ENCODE data around the gene SEPTIN10.
A peak's percentile ranks its signal among the peaks of the same experiment; 100 is the strongest.

The SEPTIN10 gene

DNA sequence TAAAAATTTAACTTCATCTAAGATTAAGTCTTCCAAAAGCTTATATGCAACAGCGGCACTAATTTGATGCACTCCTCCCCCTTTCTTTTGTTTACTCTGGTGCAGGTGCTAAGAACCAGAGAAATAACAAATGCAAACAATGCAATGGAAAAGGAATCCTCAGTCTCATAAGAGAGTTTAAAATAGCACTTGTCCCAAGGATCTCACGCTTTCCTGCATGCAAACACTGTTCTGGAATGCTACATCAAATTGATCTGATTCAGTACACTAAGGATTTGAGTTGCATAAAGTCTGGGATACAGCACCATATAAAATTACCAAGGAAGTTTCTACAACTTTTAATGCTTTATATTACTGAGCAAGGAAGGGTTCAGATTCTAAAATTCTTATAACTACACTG, 50.5 kb downstream of the SEPTIN10 start:
- H3K9ac ChIP-seq (ENCODE audit: insufficient read length): no peak overlapping the region
- peaks cover 19% of the 10 kb centered on the region for H3K36me3 ChIP-seq (ENCODE audit: insufficient read depth, low read length)
- TF ChIP-seq FOXP2 (optimal IDR thresholded peaks at IDR 0.05; ENCODE audit: control extremely low read depth, extremely low read length, insufficient read depth) (no peak), EZH2 (IDR thresholded peaks at IDR 0.05) (no peak), POLR2AphosphoS5 (IDR thresholded peaks at IDR 0.05; ENCODE audit: borderline replicate concordance, low read depth, low read length) (no peak)
- H3K27ac ChIP-seq: no peak overlapping the region
- no peak for DNase-seq (ENCODE audit: low read depth, low spot score)
- H3K4me3 ChIP-seq: no peak overlapping the region
- H3K9me3 ChIP-seq (ENCODE audit: low read depth, low read length): no peaks in the 10 kb centered on the region

DNA sequence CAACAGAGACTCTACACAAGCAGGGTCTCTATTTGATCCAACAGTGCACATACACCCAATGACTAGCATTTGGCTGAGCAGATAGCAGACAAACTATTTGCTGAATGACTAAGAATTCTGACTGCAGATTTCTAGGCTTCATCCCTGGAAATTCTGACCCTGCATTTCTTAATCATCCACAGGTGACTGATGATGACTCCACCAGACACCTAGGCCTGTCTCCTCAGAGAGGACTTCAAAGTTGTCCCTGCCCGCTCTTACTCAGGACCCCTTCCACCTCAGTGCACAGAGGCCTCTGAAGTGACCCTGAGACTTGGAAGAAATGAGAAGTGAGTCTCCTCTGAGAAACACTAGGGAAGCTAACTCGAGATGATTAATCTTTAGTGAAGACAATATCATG, 51.3 kb downstream of the SEPTIN10 start:
- H3K36me3 ChIP-seq (ENCODE audit: insufficient read depth, low read length): peaks cover 22% of the 10 kb centered on the region
- no peak for DNase-seq (ENCODE audit: low read depth, low spot score)

DNA sequence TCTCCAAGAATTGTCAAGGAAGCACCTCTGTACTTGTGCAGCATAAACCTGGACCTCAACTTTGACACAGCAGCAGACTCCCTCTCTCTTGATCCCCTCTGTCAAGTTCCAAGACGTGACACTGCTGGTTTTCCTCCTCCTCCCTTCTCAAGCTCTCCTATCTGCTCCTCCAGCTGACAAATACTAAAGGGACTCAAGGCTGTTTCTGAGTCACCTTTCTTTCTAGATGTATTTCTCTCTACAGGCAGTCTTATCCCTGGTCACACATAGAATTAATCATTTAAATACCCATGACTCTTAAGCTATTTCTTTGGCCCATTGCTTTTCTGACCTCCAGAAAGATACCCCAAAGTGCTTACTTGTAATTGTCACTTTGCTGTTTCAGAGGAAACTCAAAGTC, 53.5 kb downstream of the SEPTIN10 start:
- DNase-seq (ENCODE audit: low read depth, low spot score): no peak
- Histone ChIP-seq H3K4me3 (no peak overlapping the region), H3K9ac (ENCODE audit: insufficient read length) (no peak overlapping the region), H3K36me3 (ENCODE audit: insufficient read depth, low read length) (peaks cover 11% of the 10 kb centered on the region), H3K9me3 (ENCODE audit: low read depth, low read length) (no peaks in the 10 kb centered on the region), H3K27ac (no peak overlapping the region)
- TF ChIP-seq FOXP2 (optimal IDR thresholded peaks at IDR 0.05; ENCODE audit: control extremely low read depth, extremely low read length, insufficient read depth) (no peak), POLR2AphosphoS5 (IDR thresholded peaks at IDR 0.05; ENCODE audit: borderline replicate concordance, low read depth, low read length) (no peak), EZH2 (IDR thresholded peaks at IDR 0.05) (no peak)

More for the DNA sequence above, 51.3 kb downstream of the SEPTIN10 start:
- H3K9ac ChIP-seq (ENCODE audit: insufficient read length): no peak overlapping the region
- no peak for TF ChIP-seq POLR2AphosphoS5 (IDR thresholded peaks at IDR 0.05; ENCODE audit: borderline replicate concordance, low read depth, low read length)
- TF ChIP-seq EZH2 (IDR thresholded peaks at IDR 0.05): no peak
- no peak overlapping the region for H3K27ac ChIP-seq
- no peaks in the 10 kb centered on the region for H3K9me3 ChIP-seq (ENCODE audit: low read depth, low read length)
- H3K4me3 ChIP-seq: no peak overlapping the region

DNA sequence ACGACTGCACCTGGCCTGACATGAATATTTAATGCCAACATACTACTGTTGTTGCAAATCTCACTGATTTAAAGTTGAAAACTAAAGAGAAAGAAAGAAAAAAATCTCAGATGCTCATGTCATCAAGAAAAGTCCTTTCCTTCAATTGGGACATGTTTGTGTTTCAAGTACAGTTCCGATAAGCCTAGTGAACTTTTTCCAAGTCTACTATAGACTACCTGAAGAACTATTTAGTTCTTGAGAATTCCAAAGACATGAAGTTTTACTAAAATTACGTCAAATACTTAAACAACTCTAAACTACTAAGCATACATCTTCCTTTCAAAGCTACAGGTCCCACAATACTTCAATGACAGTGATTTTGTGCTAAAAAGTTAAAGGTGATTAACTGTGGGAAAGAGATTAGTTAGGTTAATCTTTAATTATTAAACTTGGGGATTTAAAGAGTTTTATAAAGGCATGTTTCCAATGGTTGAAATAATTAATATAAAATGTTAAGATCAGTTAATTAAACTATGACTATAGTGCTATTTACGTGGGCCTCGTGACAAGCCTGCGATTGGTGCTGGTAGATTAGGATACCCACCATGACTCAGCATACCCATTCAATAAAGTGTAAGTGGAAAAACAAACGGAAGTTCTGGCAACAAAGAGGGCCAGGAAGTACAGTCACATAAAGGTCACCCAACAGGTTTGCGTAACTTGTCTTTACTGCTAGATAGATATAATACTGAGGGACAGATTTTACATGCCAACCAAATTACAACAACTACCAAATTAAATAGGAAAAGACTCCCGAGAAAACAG, 55.5 kb downstream of the SEPTIN10 start:
- Histone ChIP-seq H3K36me3 (ENCODE audit: insufficient read depth, low read length) (peaks cover 8% of the 10 kb centered on the region), H3K27ac (peak overlapping the region; percentile 54; the same call in 1 of the 2 replicates), H3K9ac (ENCODE audit: insufficient read length) (no peak overlapping the region), H3K9me3 (ENCODE audit: low read depth, low read length) (no peaks in the 10 kb centered on the region), H3K4me3 (no peak overlapping the region)
- no peak for TF ChIP-seq POLR2AphosphoS5 (IDR thresholded peaks at IDR 0.05; ENCODE audit: borderline replicate concordance, low read depth, low read length)
- TF ChIP-seq FOXP2 (optimal IDR thresholded peaks at IDR 0.05; ENCODE audit: control extremely low read depth, extremely low read length, insufficient read depth): no peak
- TF ChIP-seq EZH2 (IDR thresholded peaks at IDR 0.05): no peak
- DNase-seq (ENCODE audit: low read depth, low spot score): no peak

DNA sequence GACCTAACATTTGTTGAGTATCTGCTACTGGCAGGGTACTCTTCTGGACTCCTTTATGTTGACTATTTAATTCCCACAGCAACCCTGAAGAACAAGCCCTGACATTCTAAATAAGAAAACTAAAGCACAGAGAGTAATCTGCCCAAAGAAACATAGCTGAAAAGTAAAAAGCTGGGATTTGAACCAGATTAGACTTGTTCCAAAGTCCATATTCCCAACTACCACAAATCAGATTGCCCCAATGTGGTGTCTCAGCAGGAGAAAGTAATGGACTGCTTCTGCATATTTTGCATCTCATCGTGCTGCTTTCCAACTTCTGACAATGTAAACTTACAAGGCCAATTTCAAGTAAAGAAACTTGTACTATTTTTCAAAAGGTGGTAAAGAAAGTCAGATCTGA, 56.5 kb downstream of the SEPTIN10 start:
- no peak for TF ChIP-seq FOXP2 (optimal IDR thresholded peaks at IDR 0.05; ENCODE audit: control extremely low read depth, extremely low read length, insufficient read depth)
- no peak for TF ChIP-seq EZH2 (IDR thresholded peaks at IDR 0.05)
- TF ChIP-seq POLR2AphosphoS5 (IDR thresholded peaks at IDR 0.05; ENCODE audit: borderline replicate concordance, low read depth, low read length): no peak
- H3K4me3 ChIP-seq: no peak overlapping the region
- H3K27ac ChIP-seq: no peak overlapping the region
- DNase-seq (ENCODE audit: low read depth, low spot score): no peak
- peaks cover 9% of the 10 kb centered on the region for H3K36me3 ChIP-seq (ENCODE audit: insufficient read depth, low read length)
- H3K9ac ChIP-seq (ENCODE audit: insufficient read length): no peak overlapping the region
- no peaks in the 10 kb centered on the region for H3K9me3 ChIP-seq (ENCODE audit: low read depth, low read length)

DNA sequence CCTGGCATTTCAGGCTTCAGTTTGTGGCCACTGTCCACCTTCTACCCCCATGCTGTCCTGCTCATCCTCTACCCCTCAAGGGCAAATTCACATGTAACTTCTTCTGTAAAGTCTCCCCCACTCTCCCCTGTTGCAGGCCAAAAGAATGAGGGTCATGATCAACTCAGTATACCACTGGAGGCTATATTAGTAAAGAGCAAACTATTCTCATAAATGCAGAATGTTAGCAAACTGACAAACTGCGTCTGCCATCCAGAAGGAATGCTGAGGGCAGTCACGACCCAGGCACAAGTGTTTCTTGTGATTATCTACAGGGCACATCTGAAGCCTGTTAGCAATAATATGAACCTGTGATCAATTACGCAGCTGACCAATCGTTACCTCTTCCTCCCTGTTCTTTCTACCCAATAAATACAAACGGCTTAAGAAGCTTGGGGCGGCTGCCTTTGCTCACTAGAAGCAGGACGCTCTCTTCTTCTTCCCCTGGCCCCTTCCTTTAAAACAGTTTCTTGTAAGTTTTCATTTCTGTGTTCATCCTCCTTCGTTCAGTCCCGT, 58.3 kb downstream of the SEPTIN10 start:
- Histone ChIP-seq H3K27ac (no peak overlapping the region), H3K9ac (ENCODE audit: insufficient read length) (no peak overlapping the region), H3K9me3 (ENCODE audit: low read depth, low read length) (no peaks in the 10 kb centered on the region), H3K36me3 (ENCODE audit: insufficient read depth, low read length) (peaks cover 12% of the 10 kb centered on the region), H3K4me3 (no peak overlapping the region)
- DNase-seq (ENCODE audit: low read depth, low spot score): no peak
- TF ChIP-seq FOXP2 (optimal IDR thresholded peaks at IDR 0.05; ENCODE audit: control extremely low read depth, extremely low read length, insufficient read depth) (no peak), POLR2AphosphoS5 (IDR thresholded peaks at IDR 0.05; ENCODE audit: borderline replicate concordance, low read depth, low read length) (no peak), EZH2 (IDR thresholded peaks at IDR 0.05) (no peak)

DNA sequence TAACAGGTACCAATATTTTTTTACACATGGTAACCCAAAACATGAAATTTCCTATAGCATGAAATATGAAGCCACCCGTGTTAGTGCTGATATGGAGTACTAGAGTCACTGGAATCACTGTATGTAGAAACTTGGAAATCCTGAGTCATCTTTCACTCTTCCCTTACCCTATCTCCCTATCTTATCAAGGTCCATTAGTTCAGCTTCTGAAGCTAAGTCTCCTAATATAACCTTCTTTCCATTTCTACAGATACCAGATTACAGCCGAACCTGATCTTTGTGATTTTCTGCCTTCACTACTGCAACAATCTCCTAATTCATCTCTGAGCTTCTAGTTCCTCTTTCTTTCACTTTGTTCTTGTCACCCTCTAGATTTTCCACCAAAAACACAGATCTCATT, 59.0 kb downstream of the SEPTIN10 start:
- peaks cover 12% of the 10 kb centered on the region for H3K36me3 ChIP-seq (ENCODE audit: insufficient read depth, low read length)
- no peak overlapping the region for H3K4me3 ChIP-seq
- no peak overlapping the region for H3K27ac ChIP-seq
- no peak overlapping the region for H3K9ac ChIP-seq (ENCODE audit: insufficient read length)
- TF ChIP-seq POLR2AphosphoS5 (IDR thresholded peaks at IDR 0.05; ENCODE audit: borderline replicate concordance, low read depth, low read length): no peak
- TF ChIP-seq EZH2 (IDR thresholded peaks at IDR 0.05): no peak
- no peak for DNase-seq (ENCODE audit: low read depth, low spot score)
- no peaks in the 10 kb centered on the region for H3K9me3 ChIP-seq (ENCODE audit: low read depth, low read length)

DNA sequence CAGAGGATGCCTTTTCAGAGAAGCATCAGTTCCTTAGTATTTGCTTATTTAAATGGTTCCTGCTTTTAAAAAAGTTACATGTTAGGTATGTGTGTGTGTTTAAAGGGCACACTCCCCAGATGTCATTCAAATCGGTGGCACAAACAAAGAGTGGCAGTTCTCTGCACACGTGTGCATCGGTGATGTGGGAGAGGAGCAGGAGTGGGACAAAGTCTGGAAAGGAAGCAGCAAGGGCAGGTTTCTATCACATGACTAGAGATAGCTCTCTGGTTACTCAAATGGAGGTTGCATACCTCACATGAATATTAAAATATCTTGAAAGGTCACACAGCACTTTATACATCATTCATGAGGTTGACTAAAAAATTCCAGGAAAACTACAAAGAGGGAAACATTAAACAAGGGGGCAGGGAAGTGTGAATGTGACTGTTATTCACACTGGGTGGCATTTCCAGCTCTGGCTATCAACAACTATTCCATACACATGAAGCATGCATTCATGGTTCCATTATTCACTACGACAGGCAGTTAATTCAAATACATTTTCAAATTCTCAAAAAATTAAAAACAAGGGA, 64.7 kb downstream of the SEPTIN10 start:
- Histone ChIP-seq H3K36me3 (ENCODE audit: insufficient read depth, low read length) (peaks cover 11% of the 10 kb centered on the region; the same call in 1 of the 2 replicates), H3K4me3 (no peak overlapping the region), H3K9me3 (ENCODE audit: low read depth, low read length) (no peaks in the 10 kb centered on the region), H3K27ac (no peak overlapping the region), H3K9ac (ENCODE audit: insufficient read length) (no peak overlapping the region)
- no peak for DNase-seq (ENCODE audit: low read depth, low spot score)
- TF ChIP-seq POLR2AphosphoS5 (IDR thresholded peaks at IDR 0.05; ENCODE audit: borderline replicate concordance, low read depth, low read length): no peak
- no peak for TF ChIP-seq FOXP2 (optimal IDR thresholded peaks at IDR 0.05; ENCODE audit: control extremely low read depth, extremely low read length, insufficient read depth)
- no peak for TF ChIP-seq EZH2 (IDR thresholded peaks at IDR 0.05)
